Neural cell (in vitro differentiated cells): ENCODE results near the gene C14orf132.

Source experiments
- CTCF ChIP-seq: fragments of 450-650 bp; IDR thresholded peaks from 2 replicates; pipeline ENCODE4 v1.5.1; 2014; ENCODE audit warnings: antibody characterized with exemption, mild to moderate bottlenecking, moderate library complexity; ENCODE audit not compliant: poor library complexity, severe bottlenecking
- EP300 ChIP-seq: fragments of 450-650 bp; conservative IDR thresholded peaks from 2 replicates; pipeline ENCODE4 v1.6.1; 2014; ENCODE audit warnings: antibody characterized with exemption, mild to moderate bottlenecking, moderate library complexity; ENCODE audit not compliant: poor library complexity, severe bottlenecking
- EZH2 ChIP-seq: fragments of 200-600, 300-800 bp; shearing (Covaris generic), sonication (generic); IDR thresholded peaks from 2 replicates; pipeline ENCODE4 v1.6.1; 2014; ENCODE audit warnings: antibody characterized with exemption, low read length, borderline replicate concordance, mild to moderate bottlenecking; ENCODE audit not compliant: insufficient read depth, poor library complexity, severe bottlenecking
- POLR2AphosphoS5 ChIP-seq: IDR thresholded peaks from 2 replicates; pipeline ENCODE4 v1.6.1; 2012
- RAD21 ChIP-seq: fragments of 450-650 bp; conservative IDR thresholded peaks from 2 replicates; pipeline ENCODE4 v1.6.1; 2014; ENCODE audit warnings: antibody characterized with exemption, mild to moderate bottlenecking, moderate library complexity
- REST ChIP-seq: IDR thresholded peaks from 2 replicates; pipeline ENCODE4 v1.6.1; 2012; ENCODE audit warnings: borderline replicate concordance
- SMC3 ChIP-seq: fragments of 450-650 bp; conservative IDR thresholded peaks from 2 replicates; pipeline ENCODE4 v1.6.1; 2014; ENCODE audit warnings: antibody characterized with exemption, mild to moderate bottlenecking, moderate library complexity; ENCODE audit not compliant: poor library complexity
- TAF1 ChIP-seq: IDR thresholded peaks from 2 replicates; pipeline ENCODE4 v1.6.1; 2012; ENCODE audit warnings: low read depth

DNA sequence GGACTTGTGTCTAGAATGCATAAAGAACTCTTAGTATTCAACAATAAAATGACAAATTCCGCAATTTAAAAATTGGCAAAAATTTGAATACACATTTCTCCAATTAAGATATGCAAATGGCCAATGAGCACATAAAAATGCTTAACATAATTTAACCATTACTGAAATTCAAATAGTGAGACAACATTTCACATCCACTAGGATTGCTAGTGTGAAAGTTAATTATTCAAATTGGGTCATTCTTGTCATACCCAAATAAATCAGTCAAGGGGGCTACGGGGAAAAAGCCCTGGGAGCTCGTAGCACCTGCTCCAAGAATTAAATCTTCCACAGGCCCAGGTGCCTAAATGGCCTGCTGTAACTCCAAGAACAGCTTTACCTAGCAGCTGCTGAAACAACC, 25.0 kb upstream of the C14orf132 start:
- TF ChIP-seq CTCF (no peak), EP300 (no peak), RAD21 (no peak), REST (no peak), SMC3 (no peak), EZH2 (no peak), TAF1 (no peak), POLR2AphosphoS5 (no peak)
